GM10847 (cell line): ENCODE results near the gene AFMID.

ENCODE experiments used
- POLR2A ChIP-seq: IDR thresholded peaks from 2 replicates; pipeline ENCODE4 v1.6.1; 2011; ENCODE audit not compliant: insufficient read length; ENCODE audit errors: extremely low read depth

AFMID gene

DNA sequence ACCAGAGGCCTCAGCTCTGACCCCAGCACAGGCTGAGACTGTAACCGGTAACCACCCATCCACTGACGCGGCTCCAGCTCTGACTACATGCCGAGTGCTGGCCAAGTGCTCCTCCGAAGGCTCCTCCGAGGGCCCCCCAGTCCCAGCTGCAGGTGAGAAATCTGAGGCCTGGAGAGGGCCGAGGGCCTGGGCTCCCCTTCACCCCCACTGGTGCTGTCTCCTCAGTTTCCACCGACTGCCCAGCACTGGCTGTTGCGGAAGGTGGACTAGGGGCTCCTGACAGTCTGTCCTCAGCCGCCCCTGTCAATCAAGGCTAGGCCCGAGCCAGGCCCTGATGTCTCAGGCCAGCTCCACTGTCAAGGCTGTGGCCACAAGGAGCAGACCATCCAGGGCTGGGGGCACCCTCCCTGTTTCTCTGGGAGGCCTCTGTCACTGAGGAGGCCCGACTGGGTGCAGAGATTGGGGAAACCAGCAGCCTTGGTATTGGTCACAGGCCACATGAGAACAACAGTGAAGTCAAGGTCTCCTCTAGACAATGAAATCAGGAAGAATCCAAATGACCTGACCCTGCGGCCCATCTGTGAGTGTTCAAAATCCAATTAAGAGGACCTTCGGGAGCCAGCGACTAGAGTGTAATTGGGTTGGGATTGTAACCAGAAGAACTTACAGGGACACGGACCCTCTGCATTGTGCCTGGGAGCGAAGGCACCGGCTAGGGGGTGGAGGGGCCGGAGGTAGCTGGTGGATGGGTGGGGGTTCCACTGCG lies 49.4 kb downstream of the AFMID start:
- TF ChIP-seq POLR2A: no peak

GRCh38 chr17:78237401-78238012 lies 50.3 kb downstream of the AFMID start:
- TF ChIP-seq POLR2A: no peak

- TF ChIP-seq POLR2A: no peak
Observed at GRCh38 chr17:78238823-78239488, 51.8 kb downstream of the AFMID start.

DNA sequence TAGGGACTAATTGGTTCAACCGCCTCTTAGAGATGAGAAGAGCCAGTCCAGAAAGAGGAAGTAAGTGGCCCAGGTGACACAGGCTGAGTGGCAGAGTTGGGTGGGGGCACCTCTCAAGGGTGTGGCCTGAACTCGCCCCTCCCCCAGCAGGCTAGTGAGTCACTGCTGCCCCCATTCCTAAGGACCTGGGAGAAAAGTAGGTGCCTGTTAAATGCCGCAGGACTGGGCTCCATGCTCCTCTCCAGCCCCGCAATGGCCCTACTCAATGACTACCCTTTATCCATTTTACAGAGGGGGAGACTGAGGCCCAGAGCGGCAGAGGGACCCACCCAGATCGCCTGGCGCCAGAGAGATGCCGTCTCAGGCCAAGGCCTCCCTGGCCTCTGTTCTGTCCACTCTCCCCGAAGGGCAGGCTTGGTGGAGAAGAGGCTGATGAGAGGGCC lies 52.3 kb downstream of the AFMID start:
- TF ChIP-seq POLR2A: no peak

GRCh38 chr17:78240012-78240655 lies 53.0 kb downstream of the AFMID start:
- TF ChIP-seq POLR2A: no peak

DNA sequence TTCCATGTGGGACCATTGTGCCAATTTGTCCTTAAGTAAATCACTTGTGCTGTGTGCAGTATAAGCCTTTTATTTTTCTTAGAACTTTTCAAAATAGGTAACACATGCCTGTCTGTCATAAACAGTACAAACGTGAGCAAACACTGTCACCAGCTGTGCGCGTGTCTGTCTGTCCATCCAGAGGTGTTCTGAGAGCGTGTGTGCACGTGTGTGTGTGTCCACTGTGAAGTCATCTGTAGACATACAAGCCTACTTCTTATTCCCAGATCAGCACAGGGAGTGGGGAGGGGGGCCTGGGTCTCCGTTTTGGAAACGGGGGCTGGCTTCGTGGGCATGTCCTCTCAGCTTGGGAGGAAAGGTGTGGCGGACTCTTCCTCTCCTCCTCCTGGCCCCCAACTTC lies 53.7 kb downstream of the AFMID start:
- no peak for TF ChIP-seq POLR2A

GRCh38 chr17:78241277-78242023 lies 54.3 kb downstream of the AFMID start:
- TF ChIP-seq POLR2A: no peak

- TF ChIP-seq POLR2A: no peak
Observed at GRCh38 chr17:78242024-78242742, 55.0 kb downstream of the AFMID start.

DNA sequence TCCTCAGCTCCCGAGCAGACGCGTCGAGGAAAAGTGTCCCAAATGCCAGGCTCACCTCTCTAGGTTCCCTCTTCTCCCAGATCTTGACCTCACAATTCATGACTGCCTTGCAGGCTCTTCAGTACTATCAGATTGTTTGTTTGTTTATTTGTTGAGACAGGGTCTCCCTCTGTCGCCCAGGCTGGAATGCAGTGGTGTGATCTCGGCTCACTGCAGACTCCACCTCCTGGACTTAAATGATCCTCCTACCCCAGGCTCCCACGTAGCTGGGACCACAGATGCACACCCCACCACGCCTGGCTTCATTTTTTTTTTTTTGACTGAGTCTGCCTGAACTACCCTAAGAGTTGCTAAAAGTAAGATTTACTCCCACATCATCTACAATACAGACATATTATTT lies 60.1 kb downstream of the AFMID start:
- TF ChIP-seq POLR2A: no peak

DNA sequence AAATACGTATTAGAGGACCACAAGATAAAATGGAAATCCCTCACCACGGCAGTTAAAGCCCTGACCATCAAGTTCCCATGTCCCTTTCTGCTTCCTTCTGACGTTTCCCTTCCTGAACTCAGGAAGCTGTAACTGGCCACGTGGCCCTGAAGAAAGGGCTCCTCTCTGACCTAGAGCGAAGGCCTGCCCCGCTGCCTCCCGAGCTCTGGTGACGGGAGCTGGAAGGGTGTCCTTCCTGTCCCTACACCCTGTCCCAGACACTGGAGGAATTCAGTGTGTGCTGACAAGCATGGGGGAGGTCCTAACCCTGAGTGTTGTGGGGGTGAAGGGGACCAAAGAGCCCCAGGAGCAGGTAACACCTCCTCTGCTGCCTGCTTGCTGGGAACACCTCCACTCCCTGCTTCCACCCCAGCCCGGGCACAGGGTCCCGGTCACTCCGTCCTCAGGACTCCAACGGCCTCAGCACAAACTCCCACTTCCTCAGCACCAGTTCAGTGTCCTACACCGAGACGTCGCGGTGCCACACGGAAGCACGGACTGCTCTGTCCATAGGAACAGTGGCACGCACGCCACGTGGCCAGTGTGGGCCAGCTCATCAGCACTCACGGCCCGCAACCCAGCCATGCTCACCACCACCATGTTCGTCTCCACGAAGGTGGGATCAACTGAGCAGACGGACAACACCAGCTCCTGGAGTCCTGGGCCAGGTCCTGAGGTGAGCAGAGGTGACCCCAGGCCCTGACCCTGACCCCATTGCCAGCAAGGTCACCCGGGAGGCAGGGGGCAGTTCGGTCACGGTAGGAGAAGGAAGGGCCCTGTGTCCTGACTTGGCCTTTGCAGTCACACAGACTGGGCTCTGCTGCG lies 61.1 kb downstream of the AFMID start:
- no peak for TF ChIP-seq POLR2A

GRCh38 chr17:78249074-78249817 lies 62.1 kb downstream of the AFMID start:
- TF ChIP-seq POLR2A: no peak

DNA sequence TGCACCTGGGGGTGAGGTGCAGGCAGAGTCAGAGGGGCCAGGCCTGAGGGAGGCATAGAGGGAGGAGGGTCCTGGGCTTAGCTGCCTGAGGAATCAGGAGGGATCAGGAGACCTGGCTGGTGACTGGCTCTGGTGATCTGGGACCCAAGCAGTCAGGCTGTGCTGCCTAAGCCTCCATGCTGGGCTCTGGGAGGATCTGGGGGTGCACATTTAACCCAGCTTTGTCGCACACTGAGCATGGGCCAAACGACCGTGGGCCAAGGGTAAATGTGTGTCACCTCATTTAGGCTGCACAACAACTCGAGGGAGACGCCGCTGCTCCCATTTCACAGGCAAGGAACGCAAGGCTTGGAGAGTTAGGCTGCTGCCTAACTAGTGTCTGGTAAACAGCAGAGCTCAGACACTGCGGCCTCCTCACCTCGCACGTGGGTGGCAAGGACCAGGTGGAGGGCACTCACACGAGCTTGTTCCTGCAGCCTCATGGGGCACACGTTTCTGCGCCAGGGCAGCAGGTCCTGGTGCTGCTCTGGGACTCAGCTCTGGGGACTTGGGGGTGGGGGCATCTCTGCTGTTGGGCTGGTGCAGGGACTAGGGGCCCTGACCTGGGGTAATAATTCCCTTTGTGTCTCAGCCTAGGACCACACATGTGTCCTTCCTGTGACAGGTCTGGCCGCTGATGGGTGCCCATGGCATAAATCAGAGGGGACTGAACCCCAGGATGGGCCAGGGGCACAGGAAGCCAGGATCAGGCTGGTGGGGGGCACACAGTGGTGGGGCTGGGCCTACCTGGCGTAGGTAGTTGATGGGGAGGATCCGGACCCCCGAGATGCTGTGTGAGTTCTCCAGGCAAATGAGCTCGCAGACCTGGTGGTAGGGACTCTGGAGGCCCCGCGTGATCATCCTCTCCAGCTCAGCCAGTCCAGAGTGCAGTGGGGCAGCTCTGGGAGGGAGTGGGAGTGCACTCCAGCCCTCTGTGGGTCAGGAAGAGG lies 63.0 kb downstream of the AFMID start:
- TF ChIP-seq POLR2A: no peak
